Hepatocyte (in vitro differentiated cells): ENCODE results near the gene ZNF488.

Experiments
- CTCF ChIP-seq: fragments of 200-600 bp; sonication (generic); IDR thresholded peaks from 2 replicates; pipeline ENCODE4 v1.5.1; 2016; ENCODE audit warnings: antibody characterized with exemption, mild to moderate bottlenecking; ENCODE audit not compliant: poor library complexity
- EZH2phosphoT487 ChIP-seq: fragments of 200-600 bp; sonication (generic); IDR thresholded peaks from one replicate; pipeline ENCODE4 v1.6.1; 2018; ENCODE audit warnings: antibody characterized with exemption, mild to moderate bottlenecking, low read depth, moderate library complexity; ENCODE audit not compliant: unreplicated experiment, severe bottlenecking

DNA sequence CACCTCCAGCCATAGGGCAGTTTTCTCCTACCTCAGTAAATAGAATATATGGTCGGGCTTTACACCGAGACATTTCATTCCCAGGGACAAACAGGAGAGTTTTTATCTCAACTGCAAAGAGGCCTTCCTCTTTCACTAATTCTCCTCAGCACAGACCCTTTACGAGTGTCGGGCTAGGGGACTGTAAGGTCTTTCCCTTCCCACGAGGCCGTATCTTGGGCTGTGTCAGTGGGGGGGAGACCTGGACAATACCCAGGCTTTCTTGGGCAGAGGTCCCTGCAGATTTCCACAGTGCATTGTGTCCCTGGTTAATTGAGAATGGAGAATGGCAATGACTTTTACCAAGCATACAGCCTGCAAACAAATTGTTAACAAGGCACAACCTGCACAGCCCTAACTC is 13.2 kb upstream of the ZNF488 start:
- TF ChIP-seq CTCF (no peak), EZH2phosphoT487 (no peak)
